ENCODE measurements around the gene EXO1. TPM values are rescaled to one million over a fixed set of nuclear protein-coding genes. Genes with fewer than 3 reads are reported as not detected.

Gene EXO1
- total and polyA plus RNA-seq, 9 of the 15 experiments (the other 6 are each of a cell fraction or from before 2014, with no cell fraction given), result 36.0 to 125 (median 83.9) TPM

DNA sequence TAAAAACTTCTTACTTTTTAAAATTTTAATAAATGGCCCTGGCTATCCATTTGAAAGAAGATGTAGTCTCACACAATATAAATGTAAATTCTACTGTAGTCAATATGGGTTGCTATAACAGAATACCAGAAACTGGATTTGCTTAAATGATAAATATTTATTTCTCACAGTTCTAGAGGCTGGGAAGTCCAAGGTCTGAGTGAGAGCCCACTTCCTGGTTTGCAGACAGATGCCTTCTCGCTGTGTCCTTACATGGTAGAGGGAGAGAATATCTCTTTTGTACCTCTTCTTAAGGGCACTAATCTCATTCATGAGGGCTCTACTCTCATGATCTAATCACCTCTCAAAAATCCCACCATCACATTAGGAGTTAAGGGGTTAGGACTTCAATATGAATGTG, 35.2 kb downstream of the EXO1 start (continued):
- TF ChIP-seq, protein P1, sequence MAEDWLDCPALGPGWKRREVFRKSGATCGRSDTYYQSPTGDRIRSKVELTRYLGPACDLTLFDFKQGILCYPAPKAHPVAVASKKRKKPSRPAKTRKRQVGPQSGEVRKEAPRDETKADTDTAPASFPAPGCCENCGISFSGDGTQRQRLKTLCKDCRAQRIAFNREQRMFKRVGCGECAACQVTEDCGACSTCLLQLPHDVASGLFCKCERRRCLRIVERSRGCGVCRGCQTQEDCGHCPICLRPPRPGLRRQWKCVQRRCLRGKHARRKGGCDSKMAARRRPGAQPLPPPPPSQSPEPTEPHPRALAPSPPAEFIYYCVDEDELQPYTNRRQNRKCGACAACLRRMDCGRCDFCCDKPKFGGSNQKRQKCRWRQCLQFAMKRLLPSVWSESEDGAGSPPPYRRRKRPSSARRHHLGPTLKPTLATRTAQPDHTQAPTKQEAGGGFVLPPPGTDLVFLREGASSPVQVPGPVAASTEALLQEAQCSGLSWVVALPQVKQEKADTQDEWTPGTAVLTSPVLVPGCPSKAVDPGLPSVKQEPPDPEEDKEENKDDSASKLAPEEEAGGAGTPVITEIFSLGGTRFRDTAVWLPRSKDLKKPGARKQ (CRISPR knock-in tag; IDR thresholded peaks at IDR 0.05), result no peak

DNA sequence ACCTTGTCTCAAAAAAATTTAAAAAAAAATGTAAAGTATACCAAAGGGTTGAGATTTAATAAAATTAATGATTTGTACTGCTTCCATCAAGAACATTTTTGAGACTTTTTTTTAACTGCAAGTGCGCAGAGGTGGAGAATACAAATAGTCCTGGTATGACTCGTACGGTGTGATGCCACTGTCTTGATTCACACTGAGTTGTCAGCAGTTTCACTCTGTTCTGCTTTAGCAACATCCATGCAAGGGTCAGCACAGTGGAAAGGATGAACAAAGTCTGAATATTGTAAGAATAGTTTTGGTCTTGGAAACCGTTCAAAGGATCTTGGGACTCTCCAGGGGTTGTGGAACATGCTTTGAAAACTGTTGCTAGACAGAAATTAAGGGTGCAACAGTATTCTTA, 40.2 kb downstream of the EXO1 start:
- ATAC-seq (no peak), FAIRE-seq (no peak), DNase-seq (ENCODE audit: extremely low read depth in 1 of 4, low spot score in 3 of 4) (no peak)
- H3K9me3 ChIP-seq (replicated peaks; ENCODE audit: control insufficient read depth, insufficient read depth, low read depth, low read length), result no peaks in the 10 kb centered on the region
- no peaks in the 10 kb centered on the region for H3K4me1 ChIP-seq (replicated peaks in 1 of 2; ENCODE audit: control insufficient read depth in 2 of 2, insufficient read depth in 2 of 2, low read length in 2 of 2)
- intact Hi-C loops (cut with micrococcal nuclease), result no loop called here
- ChIA-PET CTCF (ENCODE audit: low intra/inter-chr PET ratio) (no interaction called here), POLR2A (interaction anchor here (0.7 kb wide), 1 partner anchor 385 kb away, joined by 4 read pairs; no protein-coding TSS in a partner anchor)
- 95% methylated on average over 4 of the region's 4 CpGs for WGBS (ENCODE audit: insufficient coverage, low coverage, missing lambda C conversion rate)
- no TSS peak for BruUV-seq (replicated peaks)
- no peaks in the 10 kb centered on the region for H3K27me3 ChIP-seq (ENCODE audit: control insufficient read depth in 2 of 2, insufficient read depth in 2 of 2, low read length in 2 of 2)
- H3K9me1 ChIP-seq (ENCODE audit: control insufficient read depth, insufficient read depth, low read length), result no peaks in the 10 kb centered on the region
- no peak overlapping the region for H3K4me3 ChIP-seq
- no peak overlapping the region for H3K4me2 ChIP-seq (ENCODE audit: insufficient read depth, low read length)
- H3K36me3 ChIP-seq (ENCODE audit: control insufficient read depth, insufficient read depth, low read length), result peaks cover 72% of the 10 kb centered on the region
- H2AFZ ChIP-seq (ENCODE audit: low read depth, low read length), result no peak overlapping the region
- no peaks in the 10 kb centered on the region for H3K79me2 ChIP-seq (ENCODE audit: control insufficient read depth, insufficient read depth, low read length)
- no peaks in the 10 kb centered on the region for H4K20me1 ChIP-seq (replicated peaks; ENCODE audit: control insufficient read depth, insufficient read depth, low read length)
- TF ChIP-seq, protein P2, sequence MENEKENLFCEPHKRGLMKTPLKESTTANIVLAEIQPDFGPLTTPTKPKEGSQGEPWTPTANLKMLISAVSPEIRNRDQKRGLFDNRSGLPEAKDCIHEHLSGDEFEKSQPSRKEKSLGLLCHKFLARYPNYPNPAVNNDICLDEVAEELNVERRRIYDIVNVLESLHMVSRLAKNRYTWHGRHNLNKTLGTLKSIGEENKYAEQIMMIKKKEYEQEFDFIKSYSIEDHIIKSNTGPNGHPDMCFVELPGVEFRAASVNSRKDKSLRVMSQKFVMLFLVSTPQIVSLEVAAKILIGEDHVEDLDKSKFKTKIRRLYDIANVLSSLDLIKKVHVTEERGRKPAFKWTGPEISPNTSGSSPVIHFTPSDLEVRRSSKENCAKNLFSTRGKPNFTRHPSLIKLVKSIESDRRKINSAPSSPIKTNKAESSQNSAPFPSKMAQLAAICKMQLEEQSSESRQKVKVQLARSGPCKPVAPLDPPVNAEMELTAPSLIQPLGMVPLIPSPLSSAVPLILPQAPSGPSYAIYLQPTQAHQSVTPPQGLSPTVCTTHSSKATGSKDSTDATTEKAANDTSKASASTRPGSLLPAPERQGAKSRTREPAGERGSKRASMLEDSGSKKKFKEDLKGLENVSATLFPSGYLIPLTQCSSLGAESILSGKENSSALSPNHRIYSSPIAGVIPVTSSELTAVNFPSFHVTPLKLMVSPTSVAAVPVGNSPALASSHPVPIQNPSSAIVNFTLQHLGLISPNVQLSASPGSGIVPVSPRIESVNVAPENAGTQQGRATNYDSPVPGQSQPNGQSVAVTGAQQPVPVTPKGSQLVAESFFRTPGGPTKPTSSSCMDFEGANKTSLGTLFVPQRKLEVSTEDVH (IDR thresholded peaks at IDR 0.05; ENCODE audit: low read depth, partially characterized antibody), result no peak
- TF ChIP-seq, protein P3, sequence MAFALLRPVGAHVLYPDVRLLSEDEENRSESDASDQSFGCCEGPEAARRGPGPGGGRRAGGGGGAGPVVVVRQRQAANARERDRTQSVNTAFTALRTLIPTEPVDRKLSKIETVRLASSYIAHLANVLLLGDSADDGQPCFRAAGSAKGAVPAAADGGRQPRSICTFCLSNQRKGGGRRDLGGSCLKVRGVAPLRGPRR (CRISPR knock-in tag; IDR thresholded peaks at IDR 0.05), result no peak
- TF ChIP-seq ELF2 (CRISPR knock-in tag; IDR thresholded peaks at IDR 0.05) (no peak), CCAR2 (IDR thresholded peaks at IDR 0.05; ENCODE audit: low read depth, low read length) (no peak), SAFB2 (IDR thresholded peaks at IDR 0.05; ENCODE audit: borderline replicate concordance, low read depth, low read length, severe bottlenecking) (no peak), RBFOX2 (IDR thresholded peaks at IDR 0.05; ENCODE audit: low read depth, low read length) (no peak)
- in situ Hi-C loops (cut with MboI), result loop anchor here (25.0 kb wide), 1 partner anchor 574 kb away; no protein-coding TSS in a partner anchor
- no peak overlapping the region for H3K27ac ChIP-seq (ENCODE audit: extremely low read depth, low read depth, low read length)
- no peak overlapping the region for H3K9ac ChIP-seq (ENCODE audit: insufficient read depth in 1 of 2, low read depth in 2 of 2, low read length in 2 of 2)
